ENCODE measurements around the gene JAG1. TPM values are rescaled to one million over a fixed set of nuclear protein-coding genes. Genes with fewer than 3 reads are reported as not detected.

Gene JAG1
- total and polyA plus RNA-seq, 9 of the 15 experiments (the other 6 are each of a cell fraction or from before 2014, with no cell fraction given): 0.04 to 0.40 (median 0.07) TPM

GRCh38 chr20:10658876-10659632 is 14.7 kb downstream of the JAG1 start:
- intact Hi-C loops (cut with micrococcal nuclease): no loop called here
- no peaks in the 10 kb centered on the region for H3K36me3 ChIP-seq (ENCODE audit: control insufficient read depth, insufficient read depth, low read length)
- WGBS (ENCODE audit: insufficient coverage, low coverage, missing lambda C conversion rate): 1% methylated on average over 5 of the region's 5 CpGs
- no peaks in the 10 kb centered on the region for H3K9me1 ChIP-seq (ENCODE audit: control insufficient read depth, insufficient read depth, low read length)
- H3K27me3 ChIP-seq (ENCODE audit: control insufficient read depth in 2 of 2, insufficient read depth in 2 of 2, low read length in 2 of 2): peaks cover 0 to 33% of the 10 kb centered on the region in 2 experiments; a peak in 2 of 5 replicates
- no peak for DNase-seq (ENCODE audit: extremely low read depth in 1 of 4, low spot score in 3 of 4)
- ChIA-PET CTCF (ENCODE audit: low intra/inter-chr PET ratio) (no interaction called here), POLR2A (no interaction called here)
- no peak overlapping the region for H3K4me3 ChIP-seq
- H3K9me3 ChIP-seq (replicated peaks; ENCODE audit: control insufficient read depth, insufficient read depth, low read depth, low read length): no peaks in the 10 kb centered on the region
- H3K27ac ChIP-seq (ENCODE audit: extremely low read depth, low read depth, low read length): no peak overlapping the region
- H3K79me2 ChIP-seq (ENCODE audit: control insufficient read depth, insufficient read depth, low read length): no peaks in the 10 kb centered on the region
- H3K4me1 ChIP-seq (replicated peaks in 1 of 2; ENCODE audit: control insufficient read depth in 2 of 2, insufficient read depth in 2 of 2, low read length in 2 of 2): no peaks in the 10 kb centered on the region
- no TSS peak for BruUV-seq (replicated peaks)
- no peak for ATAC-seq
- H4K20me1 ChIP-seq (replicated peaks; ENCODE audit: control insufficient read depth, insufficient read depth, low read length): no peaks in the 10 kb centered on the region
- no peak overlapping the region for H3K4me2 ChIP-seq (ENCODE audit: insufficient read depth, low read length)
- H2AFZ ChIP-seq (ENCODE audit: low read depth, low read length): no peak overlapping the region
- in situ Hi-C loops (cut with MboI): no loop called here
- no peak for FAIRE-seq
- H3K9ac ChIP-seq (ENCODE audit: insufficient read depth in 1 of 2, low read depth in 2 of 2, low read length in 2 of 2): no peak overlapping the region
- no peak for TF ChIP-seq XRCC4 (IDR thresholded peaks at IDR 0.05; ENCODE audit: extremely low read depth, insufficient read depth, insufficient read length)
- no peak for TF ChIP-seq ZNF57 (CRISPR knock-in tag; IDR thresholded peaks at IDR 0.05)
- no peak for TF ChIP-seq PKNOX1 (IDR thresholded peaks at IDR 0.05)
- TF ChIP-seq JUN (IDR thresholded peaks at IDR 0.05; ENCODE audit: borderline replicate concordance, low read depth, low read length): no peak
- no peak for TF ChIP-seq JUN (CRISPR knock-in tag; IDR thresholded peaks at IDR 0.05; ENCODE audit: borderline replicate concordance)

All from K562 (cell line).